HCT116 (cell line): Measurements from ENCODE around the gene DDB1. TPM values are rescaled to one million over a fixed set of nuclear protein-coding genes. Genes with fewer than 3 reads are reported as not detected.

Experiments used
- ATAC-seq: fragments of 200-7000 bp; cut with Tn5 transposase; 2 replicates; pipeline ENCODE4 v1.9.1; 2020; ENCODE audit warnings: mild to moderate bottlenecking, moderate library complexity
- BruUV-seq: library from RNA; stranded (reverse); fragments of 400-500 nt; replicated peaks from 2 replicates; lab custom pipeline; 2021; lab: Mats Ljungman, UMichigan
- CTCF ChIA-PET: fragments of 300-600 bp; sonication (Branson Sonifier 250); formaldehyde crosslinking; loops from one replicate; lab custom pipeline; 2021; ENCODE audit warnings: antibody characterized with exemption; lab: Charles Lee
- POLR2A ChIA-PET: fragments of 300-600, 350-600 bp; sonication (Branson Sonifier 250); formaldehyde crosslinking; loops from one replicate; lab custom pipeline; 2021; ENCODE audit warnings: antibody characterized with exemption; lab: Charles Lee
- RAD21 ChIA-PET, 2 experiments: fragments of 300-600 bp; sonication (Branson Sonifier 250); formaldehyde crosslinking; loops; one replicate each; lab custom pipeline; 2023; ENCODE audit warnings: low total read pairs in 2 of 2; ENCODE audit not compliant: uncharacterized antibody in 2 of 2, unreplicated experiment in 2 of 2, low non-redundant PET in 1 of 2; lab: Charles Lee
- DNase-seq: peaks from one replicate; pipeline ENCODE4 v3.0.0-alpha.2; 2010; ENCODE audit warnings: low read depth, low spot score
- H2AFZ ChIP-seq: fragments of 200-600 bp; shearing (Covaris generic), sonication (generic); 2 replicates; pipeline ENCODE4 v1.6.1; 2017; ENCODE audit warnings: low read depth, mixed run types, mixed read lengths, antibody characterized with exemption, low read length; ENCODE audit not compliant: poor library complexity, severe bottlenecking
- H3K27ac ChIP-seq: 2 replicates; pipeline ENCODE4 v1.5.1; 2012; ENCODE audit warnings: low read depth, low read length
- H3K27me3 ChIP-seq: fragments of 200-600 bp; sonication (generic); 2 replicates; pipeline ENCODE4 v1.6.1; 2016; ENCODE audit warnings: mixed run types, low read length, mixed read lengths; ENCODE audit not compliant: insufficient read depth
- H3K36me3 ChIP-seq, 2 experiments: fragments of 200-500 bp in 1 of 2; fragments of 200-600 bp in 1 of 2; sonication (Bioruptor generic) in 1 of 2; sonication (generic) in 1 of 2; 2 replicates each; pipeline versions ENCODE4 v1.5.1 to v1.6.1; 2014 to 2016; ENCODE audit warnings: low read length in 2 of 2, inconsistent platforms in 1 of 2, mixed read lengths in 1 of 2, mixed run types in 1 of 2; ENCODE audit not compliant: insufficient read depth in 2 of 2, control insufficient read depth in 1 of 2
- H3K4me1 ChIP-seq, 2 experiments: fragments of 200-600 bp in 1 of 2; sonication (generic) in 1 of 2; 2 replicates each; pipeline versions ENCODE4 v1.5.1 to v1.6.1; 2012 to 2017; ENCODE audit warnings: low read length in 2 of 2, inconsistent platforms in 1 of 2, mild to moderate bottlenecking in 1 of 2, mixed read lengths in 1 of 2, mixed run types in 1 of 2, moderate library complexity in 1 of 2; ENCODE audit not compliant: insufficient read depth in 2 of 2, control insufficient read depth in 1 of 2
- H3K4me2 ChIP-seq: fragments of 200-600 bp; sonication (generic); 2 replicates; pipeline ENCODE4 v1.6.1; 2017; ENCODE audit warnings: mixed run types, low read length, mixed read lengths
- H3K4me3 ChIP-seq, 2 experiments: fragments of 200-600 bp in 1 of 2; sonication (generic) in 1 of 2; replicated peaks in 1 of 2; 2 replicates each; pipeline ENCODE4 v1.5.1; 2011 to 2016; ENCODE audit warnings: low read length in 2 of 2, control low read depth in 1 of 2, low read depth in 1 of 2, mild to moderate bottlenecking in 1 of 2, mixed read lengths in 1 of 2, mixed run types in 1 of 2
- H3K79me2 ChIP-seq: fragments of 200-600 bp; sonication (generic); 2 replicates; pipeline ENCODE4 v1.6.1; 2017; ENCODE audit warnings: mild to moderate bottlenecking, mixed run types, low read length, moderate library complexity, mixed read lengths; ENCODE audit not compliant: insufficient read depth
- H3K9ac ChIP-seq: fragments of 200-600 bp; sonication (generic); 2 replicates; pipeline ENCODE4 v1.6.1; 2016; ENCODE audit warnings: low read length, mixed read lengths
- H3K9me2 ChIP-seq: fragments of 200-600 bp; sonication (generic), shearing (Covaris generic); 2 replicates; pipeline ENCODE4 v1.6.1; 2017; ENCODE audit warnings: mixed run types, mild to moderate bottlenecking, moderate library complexity; ENCODE audit not compliant: insufficient read depth
- H3K9me3 ChIP-seq, 2 experiments: fragments of 200-500 bp in 1 of 2; fragments of 200-600 bp in 1 of 2; sonication (Bioruptor generic) in 1 of 2; sonication (generic) in 1 of 2; 2 replicates each; pipeline ENCODE4 v1.6.1; 2014 to 2017; ENCODE audit warnings: low read length in 2 of 2, mixed read lengths in 2 of 2, inconsistent platforms in 1 of 2, low read depth in 1 of 2, mild to moderate bottlenecking in 1 of 2, mixed run types in 1 of 2, moderate library complexity in 1 of 2; ENCODE audit not compliant: control insufficient read depth in 1 of 2, insufficient read depth in 1 of 2
- H4K20me1 ChIP-seq: fragments of 200-600 bp; sonication (generic), shearing (Covaris generic); 2 replicates; pipeline ENCODE4 v1.6.1; 2017; ENCODE audit warnings: mixed run types, mild to moderate bottlenecking, moderate library complexity; ENCODE audit not compliant: insufficient read depth
- ATF3 ChIP-seq: IDR thresholded peaks from 2 replicates; pipeline ENCODE4 v1.6.1; 2012
- CBX3 ChIP-seq: IDR thresholded peaks from 2 replicates; pipeline ENCODE4 v1.6.1; 2012; ENCODE audit warnings: low read depth
- CEBPB ChIP-seq: IDR thresholded peaks from 2 replicates; pipeline ENCODE4 v1.6.1; 2012; ENCODE audit warnings: low read depth
- EGR1 ChIP-seq: IDR thresholded peaks from 2 replicates; pipeline ENCODE4 v1.6.1; 2012; ENCODE audit warnings: low read depth
- ELF1 ChIP-seq: IDR thresholded peaks from 2 replicates; pipeline ENCODE4 v1.6.1; 2012; ENCODE audit warnings: low read depth, borderline replicate concordance
- EZH2phosphoT487 ChIP-seq: fragments of 200-600 bp; IDR thresholded peaks from 2 replicates; pipeline ENCODE4 v1.6.1; 2018; ENCODE audit warnings: antibody characterized with exemption, borderline replicate concordance
- FOSL1 ChIP-seq: IDR thresholded peaks from 2 replicates; pipeline ENCODE4 v1.6.1; 2012; ENCODE audit warnings: low read depth
- MAX ChIP-seq: IDR thresholded peaks from 2 replicates; pipeline ENCODE4 v1.6.1; 2012
- SIN3A ChIP-seq: IDR thresholded peaks from 2 replicates; pipeline ENCODE4 v1.6.1; 2012; ENCODE audit warnings: low read depth
- SRF ChIP-seq: IDR thresholded peaks from 2 replicates; pipeline ENCODE4 v1.6.1; 2012; ENCODE audit warnings: low read depth
- TCF7L2 ChIP-seq: IDR thresholded peaks from 2 replicates; pipeline ENCODE4 v1.7.0; 2011; ENCODE audit warnings: borderline replicate concordance, inconsistent platforms; ENCODE audit not compliant: insufficient read depth, insufficient read length; ENCODE audit errors: extremely low read depth
- YY1 ChIP-seq: IDR thresholded peaks from 2 replicates; pipeline ENCODE4 v1.6.1; 2011; ENCODE audit warnings: low read length, low read depth, moderate library complexity, mild to moderate bottlenecking; ENCODE audit not compliant: insufficient replicate concordance; ENCODE audit errors: extremely low read depth
- ZBTB33 ChIP-seq: IDR thresholded peaks from 2 replicates; pipeline ENCODE4 v1.6.1; 2011; ENCODE audit warnings: mild to moderate bottlenecking, low read length, moderate library complexity; ENCODE audit not compliant: insufficient replicate concordance; ENCODE audit errors: extremely low read depth
- ZFX ChIP-seq: fragments of 450-650 bp; IDR thresholded peaks from 2 replicates; pipeline ENCODE4 v1.6.1; 2017
- ZNF274 ChIP-seq: fragments of 200-500 bp; sonication (Bioruptor generic); IDR thresholded peaks from 2 replicates; pipeline ENCODE4 v1.6.1; 2014; ENCODE audit warnings: mild to moderate bottlenecking, low read depth, low read length, inconsistent platforms
- intact Hi-C: fragments of 100-400 bp; cut with micrococcal nuclease; formaldehyde crosslinking; loops from 2 replicates; pipeline ENCODE4 v1.10.0; 2022
- total RNA-seq: library from RNA; stranded (reverse); gene quantifications from one replicate; pipeline ENCODE4 v1.2.1, GENCODE V29; 2021; ENCODE audit not compliant: unreplicated experiment

Gene DDB1
- total RNA-seq, 1 experiment from 2014 or later = 269 TPM

GRCh38 chr11:61259363-61259762 lies 73.5 kb downstream of the DDB1 start:
- no peak for ATAC-seq
- no peak overlapping the region for H3K27ac ChIP-seq
- H3K9ac ChIP-seq = no peak overlapping the region
- ChIA-PET RAD21 (no interaction called here), CTCF (no interaction called here), POLR2A (no interaction called here)
- no peaks in the 10 kb centered on the region for H4K20me1 ChIP-seq
- BruUV-seq = no TSS peak
- H2AFZ ChIP-seq = no peak overlapping the region
- intact Hi-C loops = no loop called here
- TF ChIP-seq TCF7L2 = no peak
- no peak for TF ChIP-seq SRF
- no peak for TF ChIP-seq EZH2phosphoT487
- TF ChIP-seq CEBPB = no peak
- no peak for TF ChIP-seq ZBTB33
- TF ChIP-seq SIN3A = no peak
- no peak for TF ChIP-seq FOSL1
- no peak for TF ChIP-seq ELF1
- no peak for TF ChIP-seq YY1
- no peak for TF ChIP-seq MAX
- no peak for TF ChIP-seq CBX3
- no peak for TF ChIP-seq ATF3
- TF ChIP-seq ZNF274 = no peak
- no peak for TF ChIP-seq EGR1
- TF ChIP-seq ZFX = no peak
- no peaks in the 10 kb centered on the region for H3K4me1 ChIP-seq
- no peak for DNase-seq
- no peaks in the 10 kb centered on the region for H3K79me2 ChIP-seq
- no peaks in the 10 kb centered on the region for H3K27me3 ChIP-seq
- no peaks in the 10 kb centered on the region for H3K9me3 ChIP-seq
- H3K36me3 ChIP-seq = no peaks in the 10 kb centered on the region
- H3K4me3 ChIP-seq = no peak overlapping the region
- no peak overlapping the region for H3K4me2 ChIP-seq
- H3K9me2 ChIP-seq = no peaks in the 10 kb centered on the region
